ENCODE results near the gene UBE2R2. TPM values are rescaled to one million over a fixed set of nuclear protein-coding genes. Genes with fewer than 3 reads are reported as not detected.

The UBE2R2 gene
- total and polyA plus RNA-seq, 2 of the 8 experiments (the other 6 are each of a cell fraction or from before 2014, with no cell fraction given): 19.4 to 42.1 TPM

GRCh38 chr9:33942471-33943083 lies 125.6 kb downstream of the UBE2R2 start:
- Histone ChIP-seq H2BK15ac (ENCODE audit: low read length) (no peak overlapping the region), H4K91ac (replicated peaks; ENCODE audit: insufficient read length, low read length) (no peak overlapping the region), H3K4ac (replicated peaks; ENCODE audit: insufficient read length, low read depth, low read length) (no peak overlapping the region), H2AFZ (ENCODE audit: low read length) (no peak overlapping the region), H2BK12ac (ENCODE audit: low read depth, low read length) (no peak overlapping the region), H4K20me1 (replicated peaks in 1 of 2; ENCODE audit: control insufficient read depth in 1 of 2, insufficient read depth in 2 of 2, low read length in 2 of 2) (peaks cover 0 to 4% of the 10 kb centered on the region in 2 experiments), H3K27me3 (replicated peaks in 1 of 4; ENCODE audit: control insufficient read depth in 3 of 4, extremely low read depth in 1 of 4, insufficient read depth in 3 of 4, low read length in 3 of 4) (no peaks in the 10 kb centered on the region), H3K9ac (replicated peaks in 1 of 4; ENCODE audit: extremely low read depth in 1 of 4, low read depth in 3 of 4, low read length in 3 of 4) (no peak overlapping the region), H2BK20ac (ENCODE audit: low read length) (no peak overlapping the region), H3K18ac (ENCODE audit: extremely low read depth, low read length) (no peak overlapping the region), H3K23ac (ENCODE audit: insufficient read length) (no peak overlapping the region), H3K27ac (ENCODE audit: low read depth, low read length) (no peak overlapping the region), H4K8ac (ENCODE audit: extremely low read depth, insufficient read depth, low read length) (no peak overlapping the region), H3K9me3 (ENCODE audit: insufficient read depth in 2 of 2, low read depth in 1 of 2, low read length in 1 of 2) (no peaks in the 10 kb centered on the region), H2BK120ac (replicated peaks; ENCODE audit: low read depth, low read length) (no peak overlapping the region), H4K5ac (ENCODE audit: insufficient read length, low read depth, low read length) (no peak overlapping the region), H3K14ac (ENCODE audit: insufficient read length) (no peak overlapping the region), H3K23me2 (ENCODE audit: low read depth, low read length) (no peaks in the 10 kb centered on the region; the same call in 1 of the 2 replicates), H3K4me1 (replicated peaks in 1 of 4; ENCODE audit: control insufficient read depth in 3 of 4, insufficient read depth in 4 of 4, low read length in 3 of 4) (no peaks in the 10 kb centered on the region), H3K4me2 (ENCODE audit: insufficient read depth in 1 of 2, low read depth in 2 of 2, low read length in 2 of 2) (no peak overlapping the region), H3K4me3 (ENCODE audit: extremely low read depth in 1 of 4, insufficient read depth in 2 of 4, low read depth in 3 of 4, low read length in 4 of 4) (no peak overlapping the region), H3K56ac (replicated peaks; ENCODE audit: insufficient read length, low read depth, low read length) (no peak overlapping the region), H3K79me1 (ENCODE audit: low read depth, low read length) (no peaks in the 10 kb centered on the region), H2AK5ac (ENCODE audit: low read depth, low read length) (no peak overlapping the region), H2BK5ac (ENCODE audit: low read depth, low read length) (no peak overlapping the region), H3K79me2 (ENCODE audit: control insufficient read depth in 1 of 2, insufficient read depth in 2 of 2, low read length in 2 of 2) (no peaks in the 10 kb centered on the region; a peak in 1 of 4 replicates), H3K36me3 (ENCODE audit: control insufficient read depth in 2 of 4, insufficient read depth in 4 of 4, low read length in 3 of 4) (peaks cover 18 to 66% (median 48%) of the 10 kb centered on the region in 4 experiments)
- 82% methylated on average over 3 of the region's 3 CpGs; no CpG with 5 or more reads in 1 of the 2 experiments for WGBS, 2 experiments (ENCODE audit: extremely low coverage in 1 of 2, insufficient coverage in 1 of 2, insufficient read length in 1 of 2, insufficient replicate concordance in 2 of 2, low coverage in 1 of 2, low lambda C conversion rate in 2 of 2, missing lambda C conversion rate in 1 of 2)
- FAIRE-seq (no peak), DNase-seq (ENCODE audit: low read depth in 1 of 2, low spot score in 2 of 2) (no peak)
- CTCF ChIA-PET (ENCODE audit: partially characterized antibody): interaction anchor here (1.7 kb wide), 1 partner anchor 17 kb away, joined by 9 read pairs; no protein-coding TSS in a partner anchor
- POLR2A ChIA-PET (ENCODE audit: partially characterized antibody): interaction anchor here (1.4 kb wide), 1 partner anchor 132 kb away, joined by 3 read pairs; no protein-coding TSS in a partner anchor
- TF ChIP-seq MAFK (IDR thresholded peaks at IDR 0.05; ENCODE audit: low read depth, low read length): 0 out of 2 replicates have a peak, but pooled peaks have one; percentile 18
- 0 out of 2 replicates have a peak, but pooled peaks have one; percentile 17 for TF ChIP-seq BACH1 (IDR thresholded peaks at IDR 0.05; ENCODE audit: low read length)
- no peak for TF ChIP-seq RFX5 (IDR thresholded peaks at IDR 0.05; ENCODE audit: borderline replicate concordance, low read depth, low read length)
